NB4 (cell line): Measurements from ENCODE around the gene SGPP2.

Experiments used
- DNase-seq: peaks from one replicate; pipeline ENCODE4 v3.0.0; 2010; ENCODE audit warnings: low read depth
- H3K4me3 ChIP-seq: one replicate; pipeline ENCODE4 v1.5.1; 2011; ENCODE audit warnings: mild to moderate bottlenecking, low read depth, low read length, moderate library complexity
- CTCF ChIP-seq: IDR thresholded peaks from one replicate; pipeline ENCODE4 v1.5.1; 2012; ENCODE audit warnings: low read depth, low read length
- MAX ChIP-seq: IDR thresholded peaks from 2 replicates; pipeline ENCODE4 v1.6.1; 2011; ENCODE audit warnings: low read depth, low read length
- MYC ChIP-seq: IDR thresholded peaks from 2 replicates; pipeline ENCODE4 v1.6.1; 2011; ENCODE audit warnings: low read depth, low read length
- POLR2A ChIP-seq: IDR thresholded peaks from 2 replicates; pipeline ENCODE4 v1.6.1; 2011; ENCODE audit warnings: mild to moderate bottlenecking; ENCODE audit not compliant: insufficient read length; ENCODE audit errors: extremely low read depth

Gene SGPP2

DNA sequence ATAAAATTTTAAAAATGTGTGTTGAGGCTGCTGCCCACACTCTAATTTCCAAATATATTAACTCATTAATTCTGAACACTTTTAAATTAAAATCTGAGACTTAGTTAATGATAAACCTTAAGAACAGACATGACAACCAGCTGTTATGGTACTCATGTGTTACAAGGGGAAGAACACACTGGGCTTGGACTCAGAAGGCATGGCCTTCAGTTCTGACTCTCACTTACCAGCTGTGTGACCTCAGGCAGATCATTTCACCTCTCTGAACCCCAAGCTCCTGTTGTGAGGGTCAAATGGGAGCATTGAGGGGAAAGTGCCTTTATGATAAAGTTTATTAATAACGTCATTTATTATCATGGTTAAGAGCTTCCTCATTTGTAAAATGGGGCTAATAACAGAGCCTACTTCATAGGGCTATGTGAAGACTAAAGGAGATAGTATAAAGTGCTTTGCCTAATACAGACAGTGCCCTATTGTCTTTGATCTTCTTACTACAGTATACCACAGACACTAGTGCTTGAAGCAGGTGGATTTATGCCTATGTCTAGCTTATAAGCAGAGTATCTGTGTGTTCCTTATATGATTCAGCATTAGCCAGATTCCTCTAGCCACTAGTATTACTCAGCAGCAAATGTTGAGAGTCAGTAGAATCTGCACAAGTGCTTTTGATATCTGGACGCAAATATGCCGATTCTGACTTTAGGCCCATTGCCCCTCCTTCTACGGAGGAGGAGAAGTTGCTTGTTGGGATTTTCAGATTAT, 99.6 kb downstream of the SGPP2 start:
- no peak for TF ChIP-seq CTCF
- no peak for TF ChIP-seq MAX
- no peak for TF ChIP-seq POLR2A
- TF ChIP-seq MYC, result no peak
- no peak overlapping the region for H3K4me3 ChIP-seq
- no peak for DNase-seq

GRCh38 chr2:222525811-222526210, 101.5 kb downstream of the SGPP2 start:
- no peak for DNase-seq
- TF ChIP-seq CTCF, result no peak
- no peak for TF ChIP-seq MYC
- no peak for TF ChIP-seq POLR2A
- no peak for TF ChIP-seq MAX
- no peak overlapping the region for H3K4me3 ChIP-seq

DNA sequence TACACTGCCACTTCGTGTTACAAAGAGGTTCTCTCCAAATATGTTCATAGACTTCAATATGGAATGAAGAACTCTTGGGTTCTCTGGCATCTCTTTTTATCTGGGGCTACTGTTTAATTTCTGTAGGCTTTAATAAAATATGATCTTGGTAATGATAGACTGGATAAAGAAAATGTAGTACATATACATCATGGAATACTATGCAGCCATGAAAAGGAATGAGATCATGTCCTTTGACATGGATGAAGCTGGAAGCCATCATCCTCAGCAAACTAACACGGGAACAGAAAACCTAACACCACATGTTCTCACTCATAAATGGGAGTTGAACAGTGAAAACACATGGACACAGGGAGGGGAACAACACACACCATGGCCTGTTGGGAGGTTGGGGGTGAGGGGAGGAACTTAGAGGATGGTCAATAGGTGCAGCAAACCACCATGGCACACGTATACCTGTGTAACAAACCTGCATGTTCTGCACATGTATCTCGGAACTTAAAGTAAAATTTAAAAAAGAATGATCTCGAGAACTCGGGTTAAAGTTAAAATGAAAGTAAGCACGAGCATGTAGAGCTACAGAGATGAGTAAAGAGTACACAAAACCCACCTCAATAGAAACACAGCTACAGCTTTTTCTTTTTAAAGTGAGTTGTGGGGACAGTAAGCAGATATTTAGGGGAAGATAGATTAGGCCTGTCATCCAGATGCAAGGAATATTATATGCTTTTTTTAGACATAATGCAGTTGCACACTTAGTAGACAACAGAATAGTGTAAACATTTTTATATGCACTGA, 102.3 kb downstream of the SGPP2 start:
- DNase-seq, result no peak
- TF ChIP-seq CTCF (no peak), MAX (no peak), POLR2A (no peak), MYC (no peak)
- no peak overlapping the region for H3K4me3 ChIP-seq

- TF ChIP-seq CTCF (no peak), POLR2A (no peak), MAX (no peak), MYC (no peak)
- H3K4me3 ChIP-seq, result no peak overlapping the region
- no peak for DNase-seq
These were observed 108.0 kb downstream of the SGPP2 start for GRCh38 chr2:222532315-222532714.

GRCh38 chr2:222535477-222535876, 111.1 kb downstream of the SGPP2 start:
- no peak overlapping the region for H3K4me3 ChIP-seq
- no peak for DNase-seq
- TF ChIP-seq MAX (no peak), MYC (no peak), CTCF (no peak), POLR2A (no peak)
